Tongue (tissue), 2 donors: Measurements from ENCODE around the gene DHX35. TPM values are rescaled to one million over a fixed set of nuclear protein-coding genes. Genes with fewer than 3 reads are reported as not detected.
"Not testable (repeated sequence)": the region's sequence is repeated elsewhere in the genome, so short reads cannot be mapped to it uniquely, and the experiment has no call there.

ENCODE experiments used
- DNase-seq: peaks from one replicate; pipeline ENCODE4 v3.0.0-alpha.2; 2015
- total RNA-seq: library from RNA; depleted of rRNA; stranded (reverse); fragments of >200 nt; gene quantifications from one replicate; pipeline ENCODE4 v1.2.3, GENCODE V29; 2014

Gene DHX35
- total RNA-seq, 1 donor from 2014 or later, result 16.3 TPM

DNA sequence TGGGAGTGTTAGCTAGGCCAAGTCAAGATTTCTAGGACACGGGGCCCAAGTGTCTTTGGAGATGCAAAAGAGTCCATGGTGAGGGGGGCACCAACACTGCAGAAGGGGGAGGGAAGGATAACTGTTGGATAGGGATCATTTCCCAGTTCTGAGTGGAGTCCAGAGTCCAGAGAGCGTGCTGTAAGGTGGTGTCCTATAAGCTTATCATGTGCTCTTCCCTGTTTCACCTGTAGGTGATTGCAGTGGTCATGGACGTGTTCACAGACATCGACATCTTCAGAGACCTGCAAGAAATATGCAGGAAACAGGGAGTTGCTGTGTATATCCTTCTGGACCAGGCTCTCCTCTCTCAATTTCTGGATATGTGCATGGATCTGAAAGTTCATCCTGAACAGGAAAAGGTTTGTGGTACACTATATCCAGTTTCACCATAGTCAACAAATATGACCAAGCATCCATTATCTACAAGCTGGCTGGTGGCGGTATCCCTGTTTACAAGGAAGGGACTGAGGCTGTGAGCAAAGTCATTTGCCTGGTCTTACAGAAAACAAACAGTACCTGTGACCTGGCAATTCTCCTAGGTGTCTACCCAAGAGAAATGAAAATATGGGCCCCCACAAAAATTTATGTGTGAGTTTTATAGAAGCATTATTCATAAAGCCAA lies 20.3 kb upstream of the DHX35 start:
- DNase-seq, result no peak

- DNase-seq, result no peak
Measured at GRCh38 chr20:38945012-38945411, 17.1 kb upstream of the DHX35 start.

DNA sequence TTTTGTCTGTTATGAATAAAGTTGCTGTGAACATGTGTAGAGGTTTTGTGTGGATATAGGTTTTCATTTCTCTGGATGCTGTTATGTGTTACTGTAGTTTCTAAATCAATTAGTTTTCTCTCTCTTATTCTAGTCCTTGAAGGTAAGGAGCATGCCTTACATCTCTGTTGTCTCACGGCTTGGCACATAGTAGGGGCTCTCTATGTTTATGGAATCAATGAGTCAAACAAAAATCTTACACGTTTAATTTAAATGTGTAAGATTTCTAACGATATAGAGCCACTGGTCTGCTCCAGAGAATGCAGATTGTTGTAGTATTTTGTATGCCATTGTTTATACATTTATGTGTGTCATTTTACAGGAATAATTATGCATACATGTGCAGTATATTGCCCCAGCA lies 15.3 kb upstream of the DHX35 start:
- no peak for DNase-seq

DNA sequence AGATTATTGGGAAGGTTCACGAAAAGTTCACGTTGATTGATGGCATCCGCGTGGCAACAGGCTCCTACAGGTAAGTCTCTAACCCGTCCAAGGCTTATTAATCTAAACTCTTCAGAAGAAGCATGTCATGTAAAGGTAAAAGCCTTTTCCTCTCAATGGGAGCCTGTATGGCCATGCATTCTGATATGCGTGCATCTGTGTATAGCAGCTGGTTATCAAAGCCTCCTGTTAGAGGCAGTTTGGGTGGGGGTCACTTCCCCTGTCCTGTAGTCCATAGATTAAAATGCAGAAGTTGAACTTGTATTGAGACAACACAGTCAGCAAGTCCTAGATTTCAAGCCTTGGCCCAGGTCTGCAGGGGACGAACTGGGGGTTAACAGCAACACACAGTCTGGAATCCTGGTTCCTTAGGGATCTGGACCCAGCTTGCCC lies 14.2 kb upstream of the DHX35 start:
- DNase-seq, result no peak

- no peak for DNase-seq
Measured at GRCh38 chr20:38950254-38950653, 11.9 kb upstream of the DHX35 start.

DNA sequence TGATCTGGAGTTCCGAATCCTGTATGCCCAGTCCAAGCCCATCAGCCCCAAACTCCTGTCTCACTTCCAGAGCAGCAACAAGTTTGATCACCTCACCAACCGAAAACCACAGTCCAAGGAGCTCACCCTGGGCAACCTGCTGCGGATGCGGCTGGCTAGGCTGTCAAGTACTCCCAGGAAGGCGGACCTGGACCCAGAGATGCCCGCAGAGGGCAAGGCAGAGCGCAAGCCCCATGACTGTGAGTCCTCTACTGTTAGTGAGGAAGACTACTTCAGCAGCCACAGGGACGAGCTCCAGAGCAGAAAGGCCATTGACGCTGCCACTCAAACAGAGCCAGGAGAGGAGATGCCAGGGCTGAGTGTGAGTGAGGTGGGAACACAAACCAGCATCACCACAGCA lies 10.5 kb upstream of the DHX35 start:
- no peak for DNase-seq

GRCh38 chr20:38952153-38952552 lies 10.0 kb upstream of the DHX35 start:
- DNase-seq, result no peak

DNA sequence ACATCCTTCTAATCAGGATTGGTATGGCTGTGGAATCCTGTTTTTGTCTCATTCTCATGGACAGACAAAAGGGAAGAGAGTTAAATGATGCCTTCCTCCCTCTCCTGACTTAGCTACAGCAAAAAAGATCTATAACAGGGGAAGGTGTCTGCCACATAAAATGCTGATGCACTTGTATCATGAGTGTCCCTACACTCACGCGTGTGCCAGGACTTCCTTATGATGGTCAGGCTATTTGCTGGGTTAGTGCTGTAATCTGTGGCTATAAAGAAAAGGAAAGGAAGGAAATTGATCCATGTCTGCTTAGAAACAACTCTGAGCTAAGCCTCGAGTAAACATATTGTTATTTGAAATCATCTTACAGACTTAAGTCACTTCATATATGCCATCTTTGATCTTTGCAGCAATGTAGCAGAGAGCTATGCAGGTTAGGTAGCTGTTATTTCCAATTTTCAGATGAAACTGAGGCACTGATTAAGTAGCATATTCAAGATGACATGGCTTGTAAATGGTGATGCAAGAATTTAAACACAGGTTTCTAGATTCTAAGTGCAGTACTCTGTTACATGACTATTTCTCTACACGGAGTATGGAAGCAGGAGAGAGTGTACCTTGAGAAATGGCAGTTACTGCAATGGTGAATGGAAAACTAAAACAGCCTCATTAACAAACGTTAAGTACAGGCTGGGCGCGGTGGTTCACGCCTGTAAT lies 8.4 kb upstream of the DHX35 start:
- DNase-seq, result no peak

GRCh38 chr20:38957235-38957876 lies 4.8 kb upstream of the DHX35 start:
- DNase-seq, result no peak

DNA sequence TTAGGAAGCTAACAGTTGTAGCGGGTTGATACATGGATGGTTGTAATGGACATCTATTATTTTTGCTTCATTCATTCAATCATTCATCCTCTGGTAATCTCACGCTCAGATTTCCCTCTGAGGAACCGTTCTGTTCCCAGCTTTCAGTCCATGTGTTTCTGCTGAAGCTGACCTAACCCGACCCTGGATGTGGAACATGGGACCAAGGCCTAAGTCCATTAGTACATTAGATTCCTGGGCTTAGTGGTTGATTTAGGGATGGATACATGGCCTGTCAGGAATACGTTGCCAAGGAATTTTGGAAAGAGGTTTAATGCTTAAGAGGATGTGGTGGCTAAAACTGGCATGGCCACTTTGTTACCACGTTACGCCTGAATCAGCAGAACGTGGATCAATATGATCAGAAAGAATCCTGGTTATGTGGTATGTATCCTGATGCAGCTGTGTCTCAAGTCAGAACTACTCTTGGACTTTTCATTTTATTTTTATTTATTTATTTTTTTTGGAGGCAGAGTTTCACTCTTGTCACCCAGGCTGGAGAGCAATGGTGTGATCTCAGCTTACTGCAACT lies 4.1 kb upstream of the DHX35 start:
- DNase-seq, result no peak

- not testable (repeated sequence) for DNase-seq
Measured at GRCh38 chr20:38960187-38960687, 1.9 kb upstream of the DHX35 start.

- no peak for DNase-seq
Measured at GRCh38 chr20:38961530-38962043, 557 bp upstream of the DHX35 start.

GRCh38 chr20:38962928-38963401 lies 821 bp downstream of the DHX35 start:
- no peak for DNase-seq

DNA sequence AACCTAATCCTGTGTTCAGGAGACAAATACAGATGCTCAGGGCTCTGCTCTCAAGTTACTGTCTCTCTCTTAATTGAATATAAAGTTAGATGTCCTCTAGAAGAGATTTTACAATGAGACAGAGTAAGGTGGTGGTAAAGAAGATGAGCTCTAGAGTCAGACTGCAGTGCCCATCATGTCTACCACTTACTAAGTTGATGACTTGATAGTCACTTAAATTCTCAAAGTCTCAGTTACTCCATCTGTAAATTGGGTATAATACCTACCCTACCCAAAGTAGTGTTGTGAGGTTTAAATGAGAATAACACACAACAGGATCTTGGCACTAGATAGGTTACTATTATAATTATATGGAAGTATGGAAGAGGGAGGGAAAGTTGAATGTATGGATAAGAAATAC lies 1.6 kb downstream of the DHX35 start:
- DNase-seq, result no peak

DNA sequence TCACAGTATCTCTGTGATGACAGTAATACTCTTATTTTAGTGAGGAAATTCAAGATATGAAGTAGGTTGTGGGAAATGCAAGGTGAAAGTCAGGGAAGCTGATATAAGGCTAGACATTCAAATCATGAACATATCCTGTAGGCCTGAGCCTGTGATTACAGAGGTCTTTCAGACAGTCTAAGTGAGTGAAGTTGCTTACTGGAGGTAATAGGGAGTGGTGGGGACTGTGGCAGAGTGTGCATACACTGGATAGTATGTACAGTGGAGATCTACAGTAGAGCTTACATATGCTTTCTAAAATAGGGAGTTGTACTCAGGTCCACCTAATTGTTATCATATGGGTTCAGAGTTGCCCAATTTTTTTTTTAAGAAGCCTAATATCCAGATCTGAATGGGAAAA lies 3.1 kb downstream of the DHX35 start:
- no peak for DNase-seq

DNA sequence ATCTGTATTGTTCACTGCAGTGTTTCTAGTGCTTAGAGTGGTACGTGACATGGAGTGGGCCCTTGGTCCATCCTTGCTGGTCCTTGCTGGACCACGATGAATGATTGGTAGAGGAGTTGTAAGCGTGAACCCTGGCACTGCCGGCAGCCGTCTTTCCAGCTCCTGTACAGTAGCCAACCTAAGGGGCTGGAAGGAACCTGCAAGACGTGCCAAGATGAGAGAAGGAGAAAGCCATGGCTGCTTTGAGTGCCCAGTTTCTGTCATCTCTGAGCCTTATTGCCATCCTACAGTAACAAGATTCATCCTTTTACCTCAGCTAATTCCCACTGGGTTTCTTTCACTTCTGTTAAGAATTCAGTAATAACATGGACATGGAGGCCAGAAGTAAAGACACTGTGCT lies 5.9 kb downstream of the DHX35 start:
- no peak for DNase-seq

GRCh38 chr20:38969708-38970107 lies 7.6 kb downstream of the DHX35 start:
- no peak for DNase-seq

- DNase-seq, result no peak
Measured at GRCh38 chr20:38970302-38970701, 8.2 kb downstream of the DHX35 start.

DNA sequence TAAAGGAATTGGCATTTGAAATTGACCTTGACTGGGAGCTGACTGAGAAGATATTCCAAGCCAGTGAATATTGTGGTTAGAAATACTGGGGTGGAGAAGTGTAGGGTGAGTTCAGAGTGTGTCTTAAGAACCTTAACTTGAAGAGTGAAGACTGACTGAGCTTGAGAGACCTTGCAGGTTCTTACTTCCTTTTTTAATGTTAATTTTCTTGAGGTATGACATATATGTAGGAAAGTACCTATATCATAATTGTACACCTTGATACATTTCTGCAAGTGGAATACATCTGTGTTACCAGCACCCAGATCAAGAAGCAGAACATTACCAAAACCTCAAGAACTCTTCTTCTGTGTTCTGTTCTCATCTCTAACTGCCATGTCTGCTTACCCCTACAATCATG lies 11.0 kb downstream of the DHX35 start:
- no peak for DNase-seq

GRCh38 chr20:38973645-38974044 lies 11.5 kb downstream of the DHX35 start:
- DNase-seq, result no peak

DNA sequence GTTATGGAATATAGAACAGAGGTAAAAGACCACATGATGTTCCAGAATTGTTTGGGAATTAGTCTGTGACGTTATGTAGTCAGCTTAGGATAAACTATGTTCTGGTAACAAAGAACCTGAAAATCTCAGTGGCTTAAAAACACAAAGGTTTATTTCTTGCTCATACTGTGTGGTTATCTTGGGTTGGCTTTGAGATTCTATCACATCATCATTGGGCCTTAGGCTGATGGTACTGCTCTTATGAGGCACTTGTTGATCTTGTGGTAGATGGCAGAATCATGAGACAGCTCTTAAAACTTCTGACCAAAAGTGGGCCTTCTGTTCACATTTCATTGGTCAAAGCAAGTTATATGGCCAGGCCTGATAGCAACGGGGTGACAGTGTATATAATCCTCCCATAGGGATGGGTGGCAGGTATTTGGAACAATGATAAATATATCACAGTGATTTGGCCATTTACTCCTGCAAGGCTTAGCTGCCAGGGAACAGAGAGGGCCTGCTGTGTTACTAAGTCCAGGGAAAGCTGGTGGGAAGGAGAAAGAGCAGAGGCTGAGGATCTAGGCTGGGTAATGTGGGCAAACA lies 13.5 kb downstream of the DHX35 start:
- DNase-seq, result no peak

DNA sequence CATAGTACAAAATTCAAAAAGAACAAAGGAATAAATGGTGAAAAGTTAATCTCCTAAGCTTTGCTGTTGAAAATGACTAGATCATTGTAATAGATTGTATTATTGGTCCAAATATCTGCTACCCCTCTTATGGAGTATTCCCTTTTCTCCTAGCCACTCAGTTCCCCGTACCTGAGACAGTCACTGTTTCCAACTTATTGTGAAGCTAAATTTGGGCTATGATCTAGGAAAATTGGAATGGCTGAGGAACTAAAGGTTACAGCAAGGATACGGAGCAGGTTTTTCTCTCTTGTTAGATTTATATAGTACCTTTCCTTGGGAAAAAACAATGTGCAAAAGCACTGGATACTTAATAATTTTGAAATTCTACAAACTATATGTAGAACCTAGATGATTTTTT lies 17.3 kb downstream of the DHX35 start:
- no peak for DNase-seq
